Smooth muscle cell (in vitro differentiated cells): ENCODE results near the gene RASA3. TPM values are rescaled to one million over a fixed set of nuclear protein-coding genes. Genes with fewer than 3 reads are reported as not detected.

Source experiments
- DNase-seq: peaks from one replicate; lab custom pipeline; 2025; ENCODE audit not compliant: unreplicated experiment; lab: John Stamatoyannopoulos, UW
- H2AFZ ChIP-seq: fragments of 200-600 bp; sonication (generic); 2 replicates; pipeline ENCODE4 v1.6.0; 2016; ENCODE audit warnings: antibody characterized with exemption, low read depth, mild to moderate bottlenecking
- H3F3A ChIP-seq: fragments of 200-600 bp; sonication (generic); 2 replicates; pipeline ENCODE4 v1.6.0; 2017; ENCODE audit warnings: antibody characterized with exemption, low read depth
- H3K27ac ChIP-seq: fragments of 200-600 bp; sonication (generic); 2 replicates; pipeline ENCODE4 v1.5.1; 2016; ENCODE audit warnings: low read depth, mild to moderate bottlenecking
- H3K27me3 ChIP-seq: fragments of 200-600 bp; sonication (generic); 2 replicates; pipeline ENCODE4 v1.6.1; 2016; ENCODE audit warnings: low read depth, mild to moderate bottlenecking
- H3K36me3 ChIP-seq: fragments of 200-600 bp; sonication (generic); 2 replicates; pipeline ENCODE4 v1.5.1; 2016; ENCODE audit warnings: low read depth
- H3K4me1 ChIP-seq: fragments of 200-600 bp; sonication (generic); 2 replicates; pipeline ENCODE4 v1.5.1; 2016; ENCODE audit warnings: low read depth
- H3K4me2 ChIP-seq: fragments of 200-600 bp; sonication (generic); 2 replicates; pipeline ENCODE4 v1.6.0; 2016; ENCODE audit warnings: mild to moderate bottlenecking
- H3K4me3 ChIP-seq: fragments of 200-600 bp; sonication (generic); 2 replicates; pipeline ENCODE4 v1.5.1; 2016; ENCODE audit warnings: mild to moderate bottlenecking
- H3K79me2 ChIP-seq: fragments of 200-600 bp; sonication (generic); 2 replicates; pipeline ENCODE4 v1.6.0; 2016; ENCODE audit warnings: low read depth, mild to moderate bottlenecking
- H3K9ac ChIP-seq: fragments of 200-600 bp; sonication (generic); 2 replicates; pipeline ENCODE4 v1.6.0; 2016; ENCODE audit warnings: low read depth
- H3K9me3 ChIP-seq: fragments of 200-600 bp; sonication (generic); replicated peaks from 2 replicates; pipeline ENCODE4 v1.5.1; 2016; ENCODE audit warnings: low read depth
- H4K20me1 ChIP-seq: fragments of 200-600 bp; sonication (generic); 2 replicates; pipeline ENCODE4 v1.6.0; 2016; ENCODE audit warnings: low read depth
- WGBS: methylation state at CpG from one replicate; pipeline ENCODE4 v1.1.7; 2016; ENCODE audit warnings: low lambda C conversion rate; 5-methylcytosine and 5-hydroxymethylcytosine counted together
- polyA plus RNA-seq: library from polyadenylated mRNA; unstranded; fragments of >200 nt; fragmentation: Nextera tagmentation; extraction: Ambion mirVana; gene quantifications from 2 replicates; pipeline ENCODE4 v1.2.1, GENCODE V29; 2016
- total RNA-seq: library from RNA; depleted of rRNA; stranded (reverse); fragments of >200 nt; gene quantifications from 2 replicates; pipeline ENCODE4 v1.2.3, GENCODE V29; 2014
- TF ChIP-seq, protein P1 (sequence below): fragments of 200-600 bp; sonication (generic); IDR thresholded peaks from 2 replicates; pipeline ENCODE4 v1.5.1; 2017; ENCODE audit warnings: borderline replicate concordance, mild to moderate bottlenecking, antibody characterized with exemption; ENCODE audit not compliant: insufficient read depth, poor library complexity, severe bottlenecking

RASA3 gene
- total and polyA plus RNA-seq, 2 experiments from 2014 or later = 21.3 to 26.8 TPM

DNA sequence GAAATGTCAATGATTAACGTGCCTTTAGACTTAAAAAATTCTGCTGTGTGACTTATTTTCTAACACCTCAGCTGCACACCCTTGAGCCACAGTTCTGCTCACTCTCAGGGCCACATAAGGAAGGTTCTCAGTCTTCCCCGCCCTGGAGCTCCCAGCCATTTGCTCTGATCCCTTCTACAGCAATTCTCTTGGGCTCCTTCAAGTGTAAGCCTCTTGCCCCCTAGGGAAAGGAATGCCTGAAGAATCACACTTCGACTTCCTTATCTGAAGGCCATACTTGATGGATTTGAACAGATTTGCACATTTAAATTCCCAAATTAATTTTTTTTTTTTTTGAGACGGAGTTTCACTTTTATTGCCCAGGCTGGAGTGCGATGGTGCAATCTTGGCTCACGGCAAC is 44.2 kb downstream of the RASA3 start:
- WGBS = 77% methylated on average over 6 of the region's 6 CpGs
- Histone ChIP-seq H3K4me2 (no peak overlapping the region), H3K79me2 (peaks cover 45% of the 10 kb centered on the region), H4K20me1 (peaks cover 39% of the 10 kb centered on the region), H3K27ac (no peak overlapping the region), H3K9ac (no peak overlapping the region), H3F3A (no peaks in the 10 kb centered on the region), H3K36me3 (no peaks in the 10 kb centered on the region), H2AFZ (no peak overlapping the region), H3K9me3 (peaks cover 4% of the 10 kb centered on the region), H3K4me3 (no peak overlapping the region), H3K27me3 (no peaks in the 10 kb centered on the region), H3K4me1 (peaks cover 8% of the 10 kb centered on the region)
- TF ChIP-seq, protein P1, sequence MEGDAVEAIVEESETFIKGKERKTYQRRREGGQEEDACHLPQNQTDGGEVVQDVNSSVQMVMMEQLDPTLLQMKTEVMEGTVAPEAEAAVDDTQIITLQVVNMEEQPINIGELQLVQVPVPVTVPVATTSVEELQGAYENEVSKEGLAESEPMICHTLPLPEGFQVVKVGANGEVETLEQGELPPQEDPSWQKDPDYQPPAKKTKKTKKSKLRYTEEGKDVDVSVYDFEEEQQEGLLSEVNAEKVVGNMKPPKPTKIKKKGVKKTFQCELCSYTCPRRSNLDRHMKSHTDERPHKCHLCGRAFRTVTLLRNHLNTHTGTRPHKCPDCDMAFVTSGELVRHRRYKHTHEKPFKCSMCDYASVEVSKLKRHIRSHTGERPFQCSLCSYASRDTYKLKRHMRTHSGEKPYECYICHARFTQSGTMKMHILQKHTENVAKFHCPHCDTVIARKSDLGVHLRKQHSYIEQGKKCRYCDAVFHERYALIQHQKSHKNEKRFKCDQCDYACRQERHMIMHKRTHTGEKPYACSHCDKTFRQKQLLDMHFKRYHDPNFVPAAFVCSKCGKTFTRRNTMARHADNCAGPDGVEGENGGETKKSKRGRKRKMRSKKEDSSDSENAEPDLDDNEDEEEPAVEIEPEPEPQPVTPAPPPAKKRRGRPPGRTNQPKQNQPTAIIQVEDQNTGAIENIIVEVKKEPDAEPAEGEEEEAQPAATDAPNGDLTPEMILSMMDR = no peak
- no peak for DNase-seq

DNA sequence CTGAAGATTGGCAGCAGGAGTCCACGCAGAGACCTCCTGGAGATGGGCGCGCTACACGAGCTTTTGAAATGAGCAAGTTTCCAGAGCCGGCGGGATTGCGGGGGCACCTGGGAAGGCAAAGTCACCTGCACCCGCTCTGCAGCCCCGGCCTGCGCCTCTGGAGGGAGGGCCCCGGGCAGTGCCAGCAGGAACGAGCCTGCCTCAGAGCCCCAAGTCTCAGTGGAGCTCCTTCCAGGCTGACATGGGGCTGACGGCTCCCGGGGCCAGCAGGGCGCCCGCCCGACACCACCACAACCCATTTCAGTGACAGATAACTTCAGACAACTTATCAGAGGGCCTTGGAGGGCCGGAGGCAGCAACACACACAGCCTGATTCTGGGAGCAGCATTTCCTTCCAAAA is 45.0 kb downstream of the RASA3 start:
- Histone ChIP-seq H3K4me1 (peaks cover 13% of the 10 kb centered on the region), H4K20me1 (peaks cover 42% of the 10 kb centered on the region), H3K79me2 (peaks cover 45% of the 10 kb centered on the region), H3K27me3 (no peaks in the 10 kb centered on the region), H3K27ac (peak overlapping the region; percentile 49), H3K36me3 (no peaks in the 10 kb centered on the region), H2AFZ (no peak overlapping the region), H3K9ac (peak overlapping the region; percentile 62), H3K4me3 (no peak overlapping the region), H3F3A (no peaks in the 10 kb centered on the region), H3K4me2 (no peak overlapping the region), H3K9me3 (peaks cover 4% of the 10 kb centered on the region)
- TF ChIP-seq, protein P1 = no peak
- DNase-seq = no peak
- WGBS = 42% methylated on average over 18 of the region's 18 CpGs

DNA sequence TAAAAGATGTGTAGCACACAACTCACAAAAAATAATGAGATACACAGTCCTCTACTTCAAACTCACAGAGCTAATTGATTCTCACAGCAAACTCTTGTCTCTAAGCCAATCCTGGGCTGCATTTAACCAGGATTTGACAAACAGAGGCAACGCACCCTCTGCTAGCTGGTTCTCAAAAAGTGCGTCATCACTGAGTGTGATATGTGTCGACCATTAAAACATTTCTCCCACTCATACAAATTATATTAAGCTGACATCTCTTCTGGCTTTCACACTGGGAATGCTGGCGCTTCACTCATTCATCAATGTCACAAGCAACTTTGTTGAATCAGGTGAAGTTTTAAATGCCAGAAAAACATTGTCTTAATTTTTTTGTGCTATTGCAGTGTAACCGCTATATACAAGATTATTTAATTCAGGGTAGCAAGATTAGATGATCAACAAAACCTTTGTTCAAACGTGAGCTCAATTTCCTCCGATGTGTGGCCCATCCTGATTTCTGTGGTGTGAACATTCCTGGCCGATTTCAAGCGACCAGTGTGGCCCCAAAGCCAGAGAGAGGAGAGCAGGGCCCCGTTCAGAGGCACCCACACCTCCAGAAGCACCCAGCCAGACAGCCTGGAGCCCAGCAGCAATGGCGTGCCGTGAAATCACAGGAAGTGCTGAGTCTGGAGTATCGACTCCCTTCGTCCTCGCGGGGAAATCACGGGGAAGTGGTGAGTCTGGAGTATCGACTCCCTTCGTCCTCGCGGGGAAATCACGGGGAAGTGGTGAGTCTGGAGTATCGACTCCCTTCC is 49.4 kb downstream of the RASA3 start:
- no peak overlapping the region for H2AFZ ChIP-seq
- H3K79me2 ChIP-seq = peaks cover 30% of the 10 kb centered on the region
- 60% methylated on average over 23 of the region's 23 CpGs for WGBS
- no peaks in the 10 kb centered on the region for H3K27me3 ChIP-seq
- peaks cover 20% of the 10 kb centered on the region for H3K4me1 ChIP-seq
- no peak overlapping the region for H3K4me2 ChIP-seq
- no peak overlapping the region for H3K4me3 ChIP-seq
- no peak overlapping the region for H3K27ac ChIP-seq
- TF ChIP-seq, protein P1 = no peak
- no peaks in the 10 kb centered on the region for H3F3A ChIP-seq
- H3K9me3 ChIP-seq = no peaks in the 10 kb centered on the region
- peaks cover 61% of the 10 kb centered on the region for H4K20me1 ChIP-seq
- H3K36me3 ChIP-seq = no peaks in the 10 kb centered on the region
- DNase-seq = no peak
- no peak overlapping the region for H3K9ac ChIP-seq
